ENCODE results near the gene NRXN2.

DNA sequence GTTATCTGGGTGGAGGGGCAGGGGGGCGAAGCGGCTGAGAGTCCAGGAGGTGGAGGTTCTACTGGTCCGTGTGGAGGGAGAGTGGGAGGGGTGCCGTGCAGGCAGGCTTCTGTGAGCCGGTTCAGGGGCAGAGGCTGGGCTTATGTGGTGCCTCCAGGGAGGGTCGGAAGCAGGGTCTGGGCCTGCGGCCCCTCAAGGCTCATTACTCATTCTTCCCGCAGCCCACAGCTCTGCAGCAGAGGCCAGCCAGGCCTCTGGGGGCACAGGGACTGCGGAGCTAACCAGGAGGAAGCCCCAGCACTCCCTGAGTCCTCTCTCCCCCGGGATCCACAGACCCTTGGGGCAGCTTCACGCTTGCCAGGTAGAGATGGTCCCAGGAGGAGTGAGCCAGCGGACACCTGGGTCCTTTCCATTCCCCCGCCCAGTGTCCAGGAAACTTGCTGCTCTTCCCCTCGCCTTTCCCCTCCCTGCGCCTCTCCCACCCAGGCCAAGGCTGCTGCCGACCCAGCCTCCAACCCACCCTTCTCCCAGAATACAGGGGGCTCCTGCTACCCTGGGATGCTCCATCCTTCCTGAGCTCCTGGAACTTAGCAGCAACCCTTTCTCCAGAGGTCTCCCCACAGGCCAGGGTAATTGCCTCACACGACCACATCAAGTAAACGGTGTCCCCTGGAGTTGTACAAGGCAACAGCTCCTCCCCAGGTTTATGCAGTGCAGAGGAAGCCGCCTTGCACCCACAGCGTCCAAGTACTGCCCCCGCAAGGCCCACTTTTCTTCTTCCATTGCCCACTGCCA, 6.3 kb downstream of the NRXN2 start:
- TF ChIP-seq, protein P1, sequence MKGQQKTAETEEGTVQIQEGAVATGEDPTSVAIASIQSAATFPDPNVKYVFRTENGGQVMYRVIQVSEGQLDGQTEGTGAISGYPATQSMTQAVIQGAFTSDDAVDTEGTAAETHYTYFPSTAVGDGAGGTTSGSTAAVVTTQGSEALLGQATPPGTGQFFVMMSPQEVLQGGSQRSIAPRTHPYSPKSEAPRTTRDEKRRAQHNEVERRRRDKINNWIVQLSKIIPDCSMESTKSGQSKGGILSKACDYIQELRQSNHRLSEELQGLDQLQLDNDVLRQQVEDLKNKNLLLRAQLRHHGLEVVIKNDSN (IDR thresholded peaks at IDR 0.05; ENCODE audit: borderline replicate concordance, extremely low read length, insufficient read depth, low read depth, low read length), result no peak
- no peak for TF ChIP-seq PAX5 (IDR thresholded peaks at IDR 0.05; ENCODE audit: borderline replicate concordance, low read depth, low read length)
- no peak for TF ChIP-seq SRF (IDR thresholded peaks at IDR 0.05; ENCODE audit: low read depth in 2 of 2, low read length in 2 of 2)
- no peak for TF ChIP-seq TAF1 (IDR thresholded peaks at IDR 0.05; ENCODE audit: borderline replicate concordance, low read depth, low read length)
- TF ChIP-seq, protein P2, sequence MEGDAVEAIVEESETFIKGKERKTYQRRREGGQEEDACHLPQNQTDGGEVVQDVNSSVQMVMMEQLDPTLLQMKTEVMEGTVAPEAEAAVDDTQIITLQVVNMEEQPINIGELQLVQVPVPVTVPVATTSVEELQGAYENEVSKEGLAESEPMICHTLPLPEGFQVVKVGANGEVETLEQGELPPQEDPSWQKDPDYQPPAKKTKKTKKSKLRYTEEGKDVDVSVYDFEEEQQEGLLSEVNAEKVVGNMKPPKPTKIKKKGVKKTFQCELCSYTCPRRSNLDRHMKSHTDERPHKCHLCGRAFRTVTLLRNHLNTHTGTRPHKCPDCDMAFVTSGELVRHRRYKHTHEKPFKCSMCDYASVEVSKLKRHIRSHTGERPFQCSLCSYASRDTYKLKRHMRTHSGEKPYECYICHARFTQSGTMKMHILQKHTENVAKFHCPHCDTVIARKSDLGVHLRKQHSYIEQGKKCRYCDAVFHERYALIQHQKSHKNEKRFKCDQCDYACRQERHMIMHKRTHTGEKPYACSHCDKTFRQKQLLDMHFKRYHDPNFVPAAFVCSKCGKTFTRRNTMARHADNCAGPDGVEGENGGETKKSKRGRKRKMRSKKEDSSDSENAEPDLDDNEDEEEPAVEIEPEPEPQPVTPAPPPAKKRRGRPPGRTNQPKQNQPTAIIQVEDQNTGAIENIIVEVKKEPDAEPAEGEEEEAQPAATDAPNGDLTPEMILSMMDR (IDR thresholded peaks at IDR 0.05 in 2 of 3, conservative IDR thresholded peaks at IDR 0.05 in 1 of 3; ENCODE audit: control insufficient read depth in 2 of 3, extremely low read depth in 1 of 3, insufficient read depth in 1 of 3, low read depth in 3 of 3, low read length in 3 of 3), result no peak
- TF ChIP-seq POU2F2 (IDR thresholded peaks at IDR 0.05; ENCODE audit: borderline replicate concordance, low read depth, low read length), result no peak
- no peak for TF ChIP-seq POLR2A (IDR thresholded peaks at IDR 0.05; ENCODE audit: low read depth, low read length)
- TF ChIP-seq EP300 (IDR thresholded peaks at IDR 0.05; ENCODE audit: borderline replicate concordance in 1 of 2, control insufficient read depth in 1 of 2, low read depth in 2 of 2, low read length in 2 of 2), result no peak
- TF ChIP-seq, protein P3, sequence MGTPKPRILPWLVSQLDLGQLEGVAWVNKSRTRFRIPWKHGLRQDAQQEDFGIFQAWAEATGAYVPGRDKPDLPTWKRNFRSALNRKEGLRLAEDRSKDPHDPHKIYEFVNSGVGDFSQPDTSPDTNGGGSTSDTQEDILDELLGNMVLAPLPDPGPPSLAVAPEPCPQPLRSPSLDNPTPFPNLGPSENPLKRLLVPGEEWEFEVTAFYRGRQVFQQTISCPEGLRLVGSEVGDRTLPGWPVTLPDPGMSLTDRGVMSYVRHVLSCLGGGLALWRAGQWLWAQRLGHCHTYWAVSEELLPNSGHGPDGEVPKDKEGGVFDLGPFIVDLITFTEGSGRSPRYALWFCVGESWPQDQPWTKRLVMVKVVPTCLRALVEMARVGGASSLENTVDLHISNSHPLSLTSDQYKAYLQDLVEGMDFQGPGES (IDR thresholded peaks at IDR 0.05), result no peak
- no peak for TF ChIP-seq ZNF24 (IDR thresholded peaks at IDR 0.05)
